ENCODE data around the gene ECSCR. TPM values are rescaled to one million over a fixed set of nuclear protein-coding genes. Genes with fewer than 3 reads are reported as not detected.

Gene ECSCR
- total RNA-seq, 1 donor from 2014 or later, result not detected

- H3K27ac Mint-ChIP-seq, result no peak within 1 kb of the TSS
- no peaks in the 10 kb centered on the region for H3K36me3 Mint-ChIP-seq (ENCODE audit: low read depth)
- no peaks in the 10 kb centered on the region for H3K9me3 Mint-ChIP-seq
- H3K4me3 Mint-ChIP-seq, result peak within 1 kb of the TSS; percentile 45
- ChIA-PET CTCF (no interaction called here), POLR2A (interaction anchor here (0.6 kb wide), 1 partner anchor 120 kb away, joined by 12 read pairs; no protein-coding TSS in a partner anchor)
- H3K4me1 Mint-ChIP-seq, result peaks cover 14% of the 10 kb centered on the region
- TF ChIP-seq, protein P1, sequence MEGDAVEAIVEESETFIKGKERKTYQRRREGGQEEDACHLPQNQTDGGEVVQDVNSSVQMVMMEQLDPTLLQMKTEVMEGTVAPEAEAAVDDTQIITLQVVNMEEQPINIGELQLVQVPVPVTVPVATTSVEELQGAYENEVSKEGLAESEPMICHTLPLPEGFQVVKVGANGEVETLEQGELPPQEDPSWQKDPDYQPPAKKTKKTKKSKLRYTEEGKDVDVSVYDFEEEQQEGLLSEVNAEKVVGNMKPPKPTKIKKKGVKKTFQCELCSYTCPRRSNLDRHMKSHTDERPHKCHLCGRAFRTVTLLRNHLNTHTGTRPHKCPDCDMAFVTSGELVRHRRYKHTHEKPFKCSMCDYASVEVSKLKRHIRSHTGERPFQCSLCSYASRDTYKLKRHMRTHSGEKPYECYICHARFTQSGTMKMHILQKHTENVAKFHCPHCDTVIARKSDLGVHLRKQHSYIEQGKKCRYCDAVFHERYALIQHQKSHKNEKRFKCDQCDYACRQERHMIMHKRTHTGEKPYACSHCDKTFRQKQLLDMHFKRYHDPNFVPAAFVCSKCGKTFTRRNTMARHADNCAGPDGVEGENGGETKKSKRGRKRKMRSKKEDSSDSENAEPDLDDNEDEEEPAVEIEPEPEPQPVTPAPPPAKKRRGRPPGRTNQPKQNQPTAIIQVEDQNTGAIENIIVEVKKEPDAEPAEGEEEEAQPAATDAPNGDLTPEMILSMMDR (IDR thresholded peaks at IDR 0.05), result no peak
- DNase-seq (no peak), ATAC-seq (ENCODE audit: low read depth) (peak; percentile 54)
- peaks cover 15% of the 10 kb centered on the region for H3K27me3 Mint-ChIP-seq
- intact Hi-C loops (cut with micrococcal nuclease), result no loop called here
Observed at GRCh38 chr5:139470821-139471300, 8.3 kb upstream of the ECSCR start, which contains the start of gene SMIM33. Gene SMIM33, plus strand, starts transcription at chr5:139471004. Its CDS starts 118 bp downstream, at chr5:139471122.

GRCh38 chr5:139468421-139468931, 5.9 kb upstream of the ECSCR start:
- POLR2A ChIA-PET, result no interaction called here
- Mint-ChIP-seq H3K27me3 (peaks cover 3% of the 10 kb centered on the region), H3K9me3 (no peaks in the 10 kb centered on the region), H3K4me1 (peaks cover 9% of the 10 kb centered on the region), H3K27ac (no peak overlapping the region), H3K36me3 (ENCODE audit: low read depth) (no peaks in the 10 kb centered on the region), H3K4me3 (no peak overlapping the region)
- intact Hi-C loops (cut with micrococcal nuclease), result no loop called here
- ATAC-seq (ENCODE audit: low read depth) (no peak), DNase-seq (no peak)
- CTCF ChIA-PET, result no interaction called here
- TF ChIP-seq, protein P1 (IDR thresholded peaks at IDR 0.05), result no peak

DNA sequence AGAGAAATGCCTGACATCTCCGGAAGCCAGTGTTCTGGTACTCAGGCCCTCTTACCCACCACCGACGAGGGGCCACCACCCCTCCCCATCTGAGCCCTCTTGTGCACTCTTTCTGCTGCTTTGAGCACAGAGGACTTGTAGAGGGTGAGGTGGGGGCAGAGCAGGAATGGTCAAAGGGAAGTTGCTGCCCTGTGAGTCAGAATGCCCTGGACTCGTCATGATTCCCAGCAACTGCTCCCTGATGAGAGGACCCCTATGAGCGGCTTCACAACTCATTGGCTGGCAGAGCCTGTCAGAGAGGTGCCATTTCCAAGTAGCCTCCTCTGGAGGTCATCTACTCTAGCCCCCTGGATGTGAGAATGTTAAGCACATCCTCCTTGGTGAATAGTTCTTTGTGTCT, 845 bp downstream of the ECSCR start:
- no peak for DNase-seq
- H3K9me3 Mint-ChIP-seq, result no peaks in the 10 kb centered on the region
- TF ChIP-seq, protein P1 (IDR thresholded peaks at IDR 0.05), result no peak
- ChIA-PET POLR2A (no interaction called here), CTCF (no interaction called here)
- ATAC-seq (ENCODE audit: low read depth), result no peak
- no peak overlapping the region for H3K27ac Mint-ChIP-seq
- intact Hi-C loops (cut with micrococcal nuclease), result no loop called here
- peaks cover 4% of the 10 kb centered on the region for H3K4me1 Mint-ChIP-seq
- no peaks in the 10 kb centered on the region for H3K27me3 Mint-ChIP-seq
- H3K36me3 Mint-ChIP-seq (ENCODE audit: low read depth), result no peaks in the 10 kb centered on the region
- no peak overlapping the region for H3K4me3 Mint-ChIP-seq

- CTCF ChIA-PET, result no interaction called here
- Mint-ChIP-seq H3K9me3 (no peaks in the 10 kb centered on the region), H3K36me3 (ENCODE audit: low read depth) (no peaks in the 10 kb centered on the region), H3K4me1 (peaks cover 4% of the 10 kb centered on the region), H3K27me3 (no peaks in the 10 kb centered on the region), H3K4me3 (no peak overlapping the region), H3K27ac (no peak overlapping the region)
- TF ChIP-seq, protein P1 (IDR thresholded peaks at IDR 0.05), result no peak
- intact Hi-C loops (cut with micrococcal nuclease), result no loop called here
- no peak for DNase-seq
- ATAC-seq (ENCODE audit: low read depth), result no peak
- POLR2A ChIA-PET, result no interaction called here
Observed at GRCh38 chr5:139461176-139461575, 1.4 kb downstream of the ECSCR start.

DNA sequence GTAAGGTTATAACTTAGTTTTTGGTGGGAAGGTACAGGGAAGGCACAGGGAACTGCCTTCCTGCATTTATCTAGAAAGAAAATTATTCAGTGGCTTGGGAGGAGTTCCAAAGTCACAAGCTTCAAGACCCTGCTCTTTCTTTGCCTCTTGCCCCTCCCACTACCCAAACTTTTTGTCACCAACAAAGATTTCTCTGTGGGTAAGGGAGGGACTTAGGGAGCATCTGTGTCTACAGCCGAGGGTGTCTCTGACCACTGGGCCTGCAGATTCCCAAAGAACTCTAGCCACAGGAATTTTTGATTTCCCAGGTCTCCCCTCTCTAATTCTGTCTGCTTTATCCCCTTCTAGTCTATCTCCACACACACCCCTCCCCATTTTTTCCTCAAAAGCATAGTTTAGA, 2.1 kb downstream of the ECSCR start:
- DNase-seq (no peak), ATAC-seq (ENCODE audit: low read depth) (no peak)
- TF ChIP-seq, protein P1 (IDR thresholded peaks at IDR 0.05), result no peak
- Mint-ChIP-seq H3K36me3 (ENCODE audit: low read depth) (no peaks in the 10 kb centered on the region), H3K4me3 (no peak overlapping the region), H3K27me3 (no peaks in the 10 kb centered on the region), H3K4me1 (peaks cover 4% of the 10 kb centered on the region), H3K27ac (no peak overlapping the region), H3K9me3 (no peaks in the 10 kb centered on the region)
- intact Hi-C loops (cut with micrococcal nuclease), result no loop called here
- CTCF ChIA-PET, result no interaction called here
- POLR2A ChIA-PET, result interaction anchor here (0.6 kb wide), 1 partner anchor 1075 kb away, joined by 4 read pairs; no protein-coding TSS in a partner anchor
